ENCODE data around the gene KCNK10.

The KCNK10 gene

GRCh38 chr14:88218119-88218915, 104.8 kb downstream of the KCNK10 start:
- no peak for DNase-seq

GRCh38 chr14:88212691-88213090, 110.4 kb downstream of the KCNK10 start:
- no peak for DNase-seq

GRCh38 chr14:88210426-88210825, 112.6 kb downstream of the KCNK10 start:
- no peak for DNase-seq

GRCh38 chr14:88209273-88209672, 113.8 kb downstream of the KCNK10 start:
- DNase-seq = no peak

DNA sequence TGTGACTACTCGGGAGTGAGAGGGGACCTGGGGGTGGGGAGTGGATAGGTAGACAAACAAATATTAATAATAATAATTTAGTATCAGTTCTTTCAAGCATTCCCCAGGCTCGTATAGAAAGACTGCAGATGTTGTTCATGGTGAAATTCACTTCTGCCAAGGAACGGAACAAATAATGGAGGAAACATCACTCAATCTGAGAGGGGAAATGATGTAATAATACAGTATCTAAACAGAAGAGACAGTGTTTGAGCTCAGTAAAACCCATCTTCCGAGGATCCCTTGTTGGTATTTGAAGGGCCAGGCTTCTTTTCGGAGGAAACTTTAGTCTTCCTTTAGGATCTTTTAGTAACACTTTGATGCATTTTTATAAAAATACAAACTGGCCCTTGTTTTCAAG, 114.2 kb downstream of the KCNK10 start:
- no peak for DNase-seq

GRCh38 chr14:88204221-88204620, 118.8 kb downstream of the KCNK10 start:
- DNase-seq = no peak

DNA sequence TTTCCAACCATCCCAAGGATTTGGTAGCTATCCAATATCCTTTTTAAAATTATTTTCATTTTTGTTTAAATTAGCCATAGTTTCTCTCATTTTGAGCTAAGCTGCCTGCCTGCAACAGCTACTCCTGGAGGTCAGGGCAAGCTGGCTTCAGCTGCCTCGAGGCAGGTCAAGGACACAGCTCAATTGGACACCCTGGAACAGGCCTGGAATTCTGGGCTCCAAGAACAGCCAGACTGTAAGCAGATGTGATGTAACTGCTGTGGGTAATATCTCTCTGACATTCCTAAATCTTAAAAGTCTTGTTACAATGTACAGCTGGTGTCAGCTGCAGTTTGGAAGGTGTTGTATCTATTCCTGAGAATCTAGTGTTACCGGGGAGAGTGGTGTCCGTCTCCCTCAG, 119.8 kb downstream of the KCNK10 start:
- DNase-seq = no peak

DNA sequence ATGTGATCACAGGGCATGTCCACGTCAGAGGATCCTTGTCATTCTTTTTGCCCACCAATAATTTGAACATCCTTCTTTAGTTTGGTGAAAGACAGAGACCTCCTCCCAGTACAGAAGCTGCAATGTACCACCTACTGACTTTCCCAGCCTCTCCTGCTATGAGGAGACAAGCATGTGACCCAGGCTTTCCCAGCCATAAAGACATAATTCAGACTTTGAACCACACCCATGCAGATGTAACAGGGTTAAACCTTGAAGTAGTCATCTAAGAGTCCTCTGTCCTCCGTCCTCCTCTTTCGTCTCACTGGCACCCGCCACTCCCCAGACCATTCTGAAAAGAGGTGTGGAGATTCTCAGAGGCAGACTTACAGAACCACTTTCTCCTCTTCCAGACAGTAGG, 120.8 kb downstream of the KCNK10 start:
- no peak for DNase-seq

DNA sequence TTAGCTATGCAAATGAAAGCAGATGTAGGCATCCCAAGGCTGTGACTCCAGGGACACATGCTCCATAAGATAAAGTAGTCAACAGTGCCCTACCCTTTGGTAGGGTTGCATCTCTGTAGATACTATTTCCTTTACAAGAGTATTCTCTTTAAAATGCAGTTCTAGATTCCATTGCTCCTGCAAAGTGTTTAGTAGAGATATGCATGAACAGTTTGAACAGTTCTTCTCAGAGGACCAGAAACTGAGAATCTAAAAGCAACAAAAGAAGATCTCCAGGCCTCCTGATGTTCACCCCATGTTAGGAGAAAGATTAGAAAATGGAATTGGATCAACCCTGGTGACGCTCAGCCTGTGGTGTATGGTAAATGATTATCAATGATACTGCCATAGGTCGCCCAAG, 121.2 kb downstream of the KCNK10 start:
- DNase-seq = no peak

GRCh38 chr14:88199882-88200281, 123.2 kb downstream of the KCNK10 start:
- no peak for DNase-seq

GRCh38 chr14:88198446-88198845, 124.6 kb downstream of the KCNK10 start:
- DNase-seq = no peak

DNA sequence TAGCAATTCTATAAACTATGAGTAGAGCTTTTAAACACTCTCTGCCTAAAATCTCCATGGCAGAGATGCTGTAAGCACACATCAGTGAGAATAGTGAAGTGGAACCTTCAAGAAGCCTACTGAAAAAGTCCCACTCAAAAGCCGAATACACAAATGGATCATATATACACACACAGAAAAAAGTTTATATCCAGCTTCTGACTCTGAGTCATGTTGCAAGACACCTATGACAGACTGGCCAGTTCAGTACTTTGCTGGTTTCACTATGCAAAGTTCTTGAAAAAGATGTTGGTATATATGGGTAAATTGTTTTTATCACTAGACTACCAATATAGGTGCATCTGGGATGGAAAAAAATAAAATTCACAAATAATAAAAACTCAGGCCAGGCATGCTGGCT, 126.1 kb downstream of the KCNK10 start:
- DNase-seq = no peak

- DNase-seq = no peak
Measured at GRCh38 chr14:88196116-88196890, 126.8 kb downstream of the KCNK10 start.

DNA sequence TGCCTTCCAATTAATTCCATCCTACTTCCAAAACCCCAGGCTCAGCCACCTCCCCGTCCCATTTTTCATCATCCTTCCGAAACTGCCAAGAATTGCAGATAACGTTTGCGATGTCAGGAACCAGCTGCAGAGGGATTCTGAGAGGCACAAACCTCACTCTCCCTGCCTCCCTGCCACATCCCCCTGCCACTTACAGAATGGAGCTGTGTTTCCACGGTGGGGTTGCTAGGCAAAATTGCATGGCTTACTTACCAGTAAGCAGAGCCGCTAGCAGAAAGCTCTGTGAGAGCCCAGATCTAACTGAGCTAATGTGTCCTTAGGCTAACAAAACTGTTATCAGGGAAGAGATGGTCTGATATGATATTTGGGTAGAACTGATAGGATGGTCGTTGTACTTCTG, 127.4 kb downstream of the KCNK10 start:
- DNase-seq = no peak

GRCh38 chr14:88194531-88194930, 128.5 kb downstream of the KCNK10 start:
- DNase-seq = no peak

GRCh38 chr14:88191605-88192004, 131.5 kb downstream of the KCNK10 start:
- DNase-seq = no peak

DNA sequence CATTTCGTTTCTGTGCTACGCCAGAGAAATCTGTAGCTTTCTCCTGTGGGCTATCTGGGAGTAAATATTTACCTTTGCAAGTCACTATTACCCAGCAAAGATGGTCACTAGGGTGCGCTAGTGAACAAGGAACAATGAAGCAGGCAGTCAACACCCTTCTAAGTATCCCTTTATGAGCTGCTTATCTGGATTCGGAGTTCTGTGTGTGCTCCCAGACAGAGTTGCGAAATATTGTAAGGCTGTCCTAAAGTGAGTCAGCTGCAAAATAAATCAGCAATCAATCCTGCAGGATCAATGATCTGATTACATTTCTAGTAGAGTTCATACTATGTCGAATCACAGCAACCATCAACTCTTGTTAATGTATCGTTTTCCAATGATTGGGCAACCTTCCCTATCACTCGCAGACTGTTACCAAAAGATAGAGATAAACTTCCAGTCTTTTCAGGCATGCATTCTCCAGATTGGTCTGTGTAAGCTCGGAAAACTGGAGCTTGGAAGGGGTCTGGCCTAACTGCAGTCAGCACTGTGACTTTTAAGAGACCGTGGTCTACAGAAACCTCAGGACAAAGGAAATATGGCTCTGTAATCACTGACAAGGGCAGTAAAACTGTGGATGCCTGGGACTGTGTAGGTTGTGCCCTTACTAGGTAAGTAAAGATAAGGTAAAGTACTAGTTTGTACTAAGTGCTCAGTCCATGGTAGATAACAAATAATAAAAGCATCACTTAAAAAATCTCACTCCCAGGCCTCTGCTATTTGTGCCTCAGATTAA, 133.5 kb downstream of the KCNK10 start:
- DNase-seq = peak in 2 of 6 experiments; percentile 3 to 18

GRCh38 chr14:88188745-88189416, 134.2 kb downstream of the KCNK10 start:
- no peak for DNase-seq

DNA sequence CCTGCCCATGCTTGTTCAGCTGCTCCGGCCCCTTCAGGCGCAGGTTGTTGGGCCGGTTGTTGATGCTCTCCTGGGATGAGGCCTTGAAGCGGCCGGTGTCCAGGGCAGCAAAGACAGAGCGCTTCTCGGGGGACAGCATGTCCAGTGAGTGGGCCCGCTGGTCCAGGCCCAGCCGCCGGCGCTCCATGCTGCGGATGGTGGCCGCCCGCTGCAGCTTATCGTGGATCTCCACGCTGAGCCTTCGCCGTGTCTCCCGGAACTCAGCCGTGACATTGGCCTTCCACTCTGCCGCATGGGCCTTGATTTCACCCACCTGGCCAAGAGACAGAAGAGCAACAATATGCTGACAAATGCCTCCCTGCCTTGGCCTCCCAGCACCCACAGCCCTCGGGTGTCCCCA, 137.2 kb downstream of the KCNK10 start:
- no peak for DNase-seq

- no peak for DNase-seq
Measured at GRCh38 chr14:88184956-88185355, 138.1 kb downstream of the KCNK10 start.

- DNase-seq = no peak
Measured at GRCh38 chr14:88181072-88181471, 142.0 kb downstream of the KCNK10 start.

DNA sequence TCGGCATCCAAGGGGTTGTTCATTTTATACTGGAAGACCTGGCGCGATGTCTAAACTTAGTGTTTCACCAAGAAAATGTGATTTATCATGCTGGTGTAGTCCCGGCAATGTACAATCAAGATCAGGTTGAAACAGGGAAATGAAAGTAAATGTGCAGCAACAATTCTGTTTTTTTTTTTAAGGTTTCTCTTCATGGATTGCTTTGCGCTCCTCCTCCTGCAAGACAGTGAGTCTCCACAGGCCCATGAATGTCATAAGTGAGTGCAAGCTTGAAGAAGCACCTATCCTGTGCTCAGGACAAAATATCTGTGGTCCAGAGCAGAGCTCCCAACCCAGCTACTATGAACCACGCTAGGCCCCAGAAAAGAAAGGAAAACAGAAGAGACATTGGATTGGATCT, 143.4 kb downstream of the KCNK10 start:
- DNase-seq = no peak

DNA sequence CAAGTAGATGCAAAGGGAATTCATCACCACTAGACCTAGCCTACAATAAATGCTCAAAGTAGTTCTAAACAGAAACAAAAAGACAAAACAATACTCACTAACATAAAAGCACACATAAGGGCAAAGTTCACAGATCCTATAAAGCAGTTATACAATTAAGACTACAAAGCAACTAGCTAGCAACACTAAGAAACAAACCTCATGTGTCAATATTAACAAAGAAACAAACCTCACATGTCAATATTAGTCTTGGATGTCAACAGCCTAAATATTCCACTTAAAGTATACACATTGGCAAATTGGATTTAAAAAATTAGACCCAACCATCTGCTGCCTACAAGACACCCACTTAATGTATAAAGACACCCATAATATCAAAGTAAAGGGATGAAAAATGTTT, 152.7 kb downstream of the KCNK10 start:
- DNase-seq = no peak
